GM21528 (cell line): ENCODE results near the gene MEOX2.

Experiments
- ATAC-seq: cut with Tn5 transposase; IDR thresholded peaks from one replicate; pipeline ENCODE4 v1.9.1; 2021; ENCODE audit warnings: mild to moderate bottlenecking, moderate library complexity; ENCODE audit not compliant: unreplicated experiment, low FRiP score

Gene MEOX2

DNA sequence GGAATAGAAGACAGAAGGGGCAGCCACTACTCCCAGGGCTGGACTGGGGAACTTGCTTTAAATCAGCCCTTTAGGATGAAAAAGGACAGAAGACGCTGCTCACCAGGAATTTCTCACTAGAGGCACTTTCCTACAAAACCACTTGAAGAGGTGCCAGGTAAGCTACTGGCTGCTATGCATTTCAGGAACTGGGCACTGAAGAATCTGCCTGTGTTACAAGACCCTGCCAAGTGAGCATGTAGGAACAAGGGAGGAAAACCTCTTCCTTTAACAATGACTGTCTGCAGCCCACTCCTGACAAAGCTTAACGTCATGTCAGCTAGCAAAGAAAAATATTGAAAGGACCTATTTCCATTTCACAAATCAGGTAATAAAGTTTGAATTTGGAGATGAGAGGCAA is 118.8 kb downstream of the MEOX2 start:
- no peak for ATAC-seq

DNA sequence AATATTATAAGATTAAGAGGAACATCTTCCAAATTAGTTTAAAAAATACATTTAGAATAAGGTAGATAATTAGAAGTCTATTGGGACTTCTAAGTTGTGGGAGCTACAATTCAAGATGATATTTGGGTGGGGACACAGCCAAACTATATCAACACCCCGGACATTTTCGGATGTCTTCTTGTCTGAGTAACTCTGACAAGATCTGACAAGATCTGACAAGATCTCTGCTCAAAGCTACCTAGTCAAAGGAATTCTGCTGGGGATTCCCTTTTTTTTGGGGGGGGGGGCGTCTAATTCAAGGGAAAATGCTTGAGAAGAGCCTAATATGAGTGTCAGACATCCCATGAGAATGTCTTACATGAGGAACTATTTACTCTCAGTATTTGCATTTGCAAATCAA is 119.4 kb downstream of the MEOX2 start:
- no peak for ATAC-seq

DNA sequence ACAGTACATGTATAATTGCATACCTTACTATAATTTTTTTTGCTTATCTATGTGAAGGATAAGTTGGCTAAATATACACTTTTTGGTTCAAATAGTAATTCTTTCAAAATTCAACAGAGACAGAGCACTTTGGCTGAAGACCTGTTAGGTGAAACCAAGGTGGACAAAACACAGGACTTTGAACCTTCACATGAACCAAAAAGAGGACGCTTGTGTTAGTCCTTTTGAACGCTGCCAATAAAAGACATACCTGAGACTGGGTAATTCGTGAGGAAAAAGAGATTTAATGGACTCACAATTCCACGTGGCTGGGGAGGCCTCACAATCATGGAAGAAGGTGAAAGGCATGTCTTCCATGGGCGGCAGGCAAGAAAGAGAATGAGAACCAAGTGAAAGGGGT is 120.0 kb downstream of the MEOX2 start:
- no peak for ATAC-seq

DNA sequence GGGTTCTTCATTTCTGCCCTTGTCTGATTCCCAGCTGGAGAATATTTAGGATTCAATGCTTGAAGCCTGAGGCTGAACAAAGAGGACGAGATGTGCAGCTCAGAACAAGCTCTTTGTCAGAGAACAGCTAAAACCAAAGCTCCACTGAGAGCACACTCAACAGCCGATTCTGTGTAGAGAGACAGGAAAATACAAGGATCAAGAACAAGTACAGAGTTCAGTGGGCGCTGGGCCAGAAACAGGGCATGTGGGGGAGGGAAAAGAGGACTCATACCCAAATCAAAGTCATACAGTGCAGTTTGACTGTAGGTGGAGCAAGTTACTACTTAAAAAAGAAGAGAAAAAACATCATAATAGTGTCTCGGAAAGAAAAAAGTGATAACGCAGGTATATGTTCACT is 124.6 kb downstream of the MEOX2 start, which contains the start of gene AGMO:
Gene AGMO (minus strand): TSS at position 181 of the 400 bp plus-strand sequence.
- ATAC-seq, result no peak
